Measurements from ENCODE around the gene AIFM2.
"Not testable (repeated sequence)": the region's sequence is repeated elsewhere in the genome, so short reads cannot be mapped to it uniquely, and the experiment has no call there.

Gene AIFM2

GRCh38 chr10:70080789-70081188, 51.8 kb downstream of the AIFM2 start:
- H3K27ac Mint-ChIP-seq; H3K4me3 Mint-ChIP-seq; H3K36me3 Mint-ChIP-seq (ENCODE audit: low read depth); H3K9me3 Mint-ChIP-seq; H3K4me1 Mint-ChIP-seq (ENCODE audit: low read depth): not testable (repeated sequence)
- peaks cover 12% of the 10 kb centered on the region for H3K27me3 Mint-ChIP-seq (ENCODE audit: low read depth)

DNA sequence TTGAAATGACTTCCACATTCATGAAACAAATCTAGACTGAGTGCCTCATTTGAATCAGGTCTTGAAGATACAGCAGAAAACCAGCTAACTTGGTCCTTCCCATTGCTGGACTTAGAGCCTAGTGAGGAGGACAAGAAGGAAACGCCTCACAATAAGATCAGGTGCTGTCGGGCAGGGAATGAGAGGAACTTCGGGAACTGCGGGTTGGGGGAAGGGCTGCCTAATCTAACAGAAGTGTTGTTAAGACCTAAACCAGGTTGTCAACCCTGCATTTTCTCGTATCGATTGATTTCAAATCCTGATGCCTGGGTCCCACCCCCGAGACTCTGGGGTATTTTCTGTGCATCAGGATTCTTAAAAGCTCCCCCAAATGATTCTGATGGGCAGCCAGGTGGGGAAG, 53.7 kb downstream of the AIFM2 start:
- no peaks in the 10 kb centered on the region for H3K4me1 Mint-ChIP-seq (ENCODE audit: low read depth)
- no peaks in the 10 kb centered on the region for H3K36me3 Mint-ChIP-seq (ENCODE audit: low read depth)
- peaks cover 3% of the 10 kb centered on the region for H3K27me3 Mint-ChIP-seq (ENCODE audit: low read depth)
- H3K4me3 Mint-ChIP-seq: no peak overlapping the region
- H3K27ac Mint-ChIP-seq: no peak overlapping the region
- no peaks in the 10 kb centered on the region for H3K9me3 Mint-ChIP-seq

DNA sequence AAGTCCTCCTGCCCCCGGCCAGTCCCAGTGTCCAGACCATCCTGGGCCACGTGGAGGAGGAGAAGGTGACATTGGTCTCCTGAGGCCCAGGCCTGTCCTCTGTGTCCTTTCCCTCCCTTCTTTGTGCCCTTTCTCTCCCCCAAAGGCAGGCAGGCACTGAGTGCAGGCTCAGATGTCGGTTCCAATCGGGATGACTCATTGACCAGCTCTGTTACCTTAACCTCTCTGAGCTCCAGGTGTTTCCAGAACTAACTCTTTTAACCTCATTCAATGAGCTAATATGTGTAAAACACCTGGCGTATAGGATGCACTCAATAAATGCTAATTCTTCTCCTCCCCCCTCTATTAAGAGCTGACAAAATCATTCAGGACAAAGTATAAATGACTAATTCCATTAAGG, 54.3 kb downstream of the AIFM2 start:
- no peaks in the 10 kb centered on the region for H3K9me3 Mint-ChIP-seq
- H3K27ac Mint-ChIP-seq: no peak overlapping the region
- H3K4me1 Mint-ChIP-seq (ENCODE audit: low read depth): no peaks in the 10 kb centered on the region
- H3K36me3 Mint-ChIP-seq (ENCODE audit: low read depth): no peaks in the 10 kb centered on the region
- H3K27me3 Mint-ChIP-seq (ENCODE audit: low read depth): peaks cover 3% of the 10 kb centered on the region
- no peak overlapping the region for H3K4me3 Mint-ChIP-seq

DNA sequence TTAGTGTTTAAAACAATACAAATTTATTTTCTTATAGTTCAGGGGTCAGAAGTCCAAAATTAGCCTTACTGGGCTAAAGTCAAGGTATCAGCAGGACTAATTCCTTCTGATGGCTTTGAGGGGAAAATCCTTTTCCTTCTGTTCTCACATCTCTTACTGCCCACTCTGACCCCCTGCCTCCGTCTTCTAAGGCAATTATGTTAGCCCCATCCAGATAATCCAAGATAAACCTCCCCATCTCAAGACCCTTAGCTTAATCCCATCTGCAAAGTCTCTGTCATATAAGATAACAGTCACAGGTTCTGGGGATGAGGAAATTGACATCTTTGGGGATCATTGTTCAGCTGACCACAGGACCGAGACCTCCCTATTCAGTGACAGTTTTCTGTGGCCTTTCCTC, 57.7 kb downstream of the AIFM2 start:
- peaks cover 3% of the 10 kb centered on the region for H3K27me3 Mint-ChIP-seq (ENCODE audit: low read depth)
- no peaks in the 10 kb centered on the region for H3K4me1 Mint-ChIP-seq (ENCODE audit: low read depth)
- no peak overlapping the region for H3K27ac Mint-ChIP-seq
- H3K36me3 Mint-ChIP-seq (ENCODE audit: low read depth): no peaks in the 10 kb centered on the region
- H3K4me3 Mint-ChIP-seq: no peak overlapping the region
- H3K9me3 Mint-ChIP-seq: no peaks in the 10 kb centered on the region

DNA sequence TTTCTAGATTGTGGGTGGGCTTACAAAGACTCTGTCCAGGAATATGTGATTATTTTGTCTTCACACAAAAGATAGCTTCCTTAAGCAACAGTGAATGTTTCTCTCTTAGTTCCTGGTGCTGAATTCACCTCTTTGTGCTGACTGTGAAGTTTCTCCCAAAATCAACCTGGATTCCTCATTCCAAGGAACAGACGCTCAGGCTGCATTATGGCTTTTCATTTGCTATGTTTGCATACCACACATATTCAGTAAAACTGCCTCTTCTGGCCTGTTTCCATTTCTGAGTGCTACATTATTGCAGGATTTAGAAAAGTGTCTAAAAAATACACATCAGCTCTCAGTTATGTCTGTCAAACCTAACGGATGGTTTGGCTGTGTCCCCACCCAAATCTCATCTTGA, 58.5 kb downstream of the AIFM2 start:
- Mint-ChIP-seq H3K27ac (no peak overlapping the region), H3K36me3 (ENCODE audit: low read depth) (no peaks in the 10 kb centered on the region), H3K4me3 (no peak overlapping the region), H3K9me3 (no peaks in the 10 kb centered on the region), H3K4me1 (ENCODE audit: low read depth) (no peaks in the 10 kb centered on the region), H3K27me3 (ENCODE audit: low read depth) (peaks cover 3% of the 10 kb centered on the region)

DNA sequence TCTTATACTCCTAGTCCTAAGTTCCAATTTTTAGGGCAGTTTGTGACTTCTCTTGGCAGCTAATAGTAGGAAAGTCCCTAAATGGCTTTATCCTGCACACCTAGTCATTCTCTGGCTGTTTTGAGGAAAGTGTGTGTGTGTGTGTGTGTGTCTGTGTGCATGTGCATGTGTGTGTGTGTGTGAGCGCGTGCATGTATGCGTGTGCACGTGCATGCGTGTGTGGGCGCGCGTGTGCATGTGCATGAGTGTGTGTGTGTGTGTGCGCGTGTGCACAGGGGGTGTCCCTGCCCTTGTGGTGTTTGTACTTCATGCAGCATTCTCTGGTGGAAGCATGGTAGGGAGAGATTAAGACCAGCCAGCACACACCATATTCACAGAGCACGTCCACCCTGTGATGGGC, 61.8 kb downstream of the AIFM2 start:
- Mint-ChIP-seq H3K27ac (no peak overlapping the region), H3K9me3 (no peaks in the 10 kb centered on the region), H3K36me3 (ENCODE audit: low read depth) (no peaks in the 10 kb centered on the region), H3K4me3 (no peak overlapping the region), H3K4me1 (ENCODE audit: low read depth) (no peaks in the 10 kb centered on the region), H3K27me3 (ENCODE audit: low read depth) (no peaks in the 10 kb centered on the region)

DNA sequence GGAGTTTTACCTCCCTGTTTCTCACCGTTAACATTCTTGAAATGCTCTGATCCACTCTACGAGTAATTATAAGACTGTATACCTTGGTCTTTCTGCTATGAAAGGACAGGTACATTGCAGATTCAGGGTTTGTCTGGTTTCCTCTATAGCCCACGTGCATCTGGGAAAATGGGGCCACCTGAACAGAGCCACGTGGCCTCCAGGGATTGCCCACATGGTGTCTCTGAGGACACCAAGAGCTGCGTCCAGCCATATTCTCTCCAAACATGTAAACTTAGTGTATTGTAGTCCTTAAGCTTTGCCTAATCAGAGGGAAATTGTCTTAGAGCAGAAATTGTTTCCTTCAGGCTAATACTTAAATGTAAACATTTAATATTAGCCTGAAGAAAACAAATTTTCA, 63.3 kb downstream of the AIFM2 start:
- H3K27me3 Mint-ChIP-seq (ENCODE audit: low read depth): no peaks in the 10 kb centered on the region
- no peak overlapping the region for H3K4me3 Mint-ChIP-seq
- no peaks in the 10 kb centered on the region for H3K36me3 Mint-ChIP-seq (ENCODE audit: low read depth)
- no peak overlapping the region for H3K27ac Mint-ChIP-seq
- H3K9me3 Mint-ChIP-seq: no peaks in the 10 kb centered on the region
- H3K4me1 Mint-ChIP-seq (ENCODE audit: low read depth): no peaks in the 10 kb centered on the region

DNA sequence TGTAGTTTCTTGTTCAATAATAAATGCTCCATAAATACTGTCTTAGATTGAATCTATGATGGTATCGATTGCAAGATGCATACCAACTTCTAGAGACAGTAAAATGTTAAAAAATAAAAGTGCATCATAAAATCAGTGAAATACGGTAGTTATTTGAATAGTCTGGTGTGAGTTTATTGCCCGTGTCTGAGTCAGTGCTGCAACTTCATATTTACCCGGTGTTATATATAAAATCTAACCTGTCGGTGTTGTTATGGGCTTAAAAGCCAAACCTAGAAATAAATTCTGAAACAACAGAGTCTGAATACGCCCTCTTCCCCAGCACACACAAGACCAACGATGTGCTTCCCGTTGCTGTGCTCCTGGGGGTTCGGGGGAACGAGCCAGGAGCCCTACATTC, 63.7 kb downstream of the AIFM2 start:
- H3K36me3 Mint-ChIP-seq (ENCODE audit: low read depth): no peaks in the 10 kb centered on the region
- H3K27me3 Mint-ChIP-seq (ENCODE audit: low read depth): no peaks in the 10 kb centered on the region
- no peaks in the 10 kb centered on the region for H3K4me1 Mint-ChIP-seq (ENCODE audit: low read depth)
- H3K9me3 Mint-ChIP-seq: no peaks in the 10 kb centered on the region
- no peak overlapping the region for H3K27ac Mint-ChIP-seq
- H3K4me3 Mint-ChIP-seq: no peak overlapping the region

DNA sequence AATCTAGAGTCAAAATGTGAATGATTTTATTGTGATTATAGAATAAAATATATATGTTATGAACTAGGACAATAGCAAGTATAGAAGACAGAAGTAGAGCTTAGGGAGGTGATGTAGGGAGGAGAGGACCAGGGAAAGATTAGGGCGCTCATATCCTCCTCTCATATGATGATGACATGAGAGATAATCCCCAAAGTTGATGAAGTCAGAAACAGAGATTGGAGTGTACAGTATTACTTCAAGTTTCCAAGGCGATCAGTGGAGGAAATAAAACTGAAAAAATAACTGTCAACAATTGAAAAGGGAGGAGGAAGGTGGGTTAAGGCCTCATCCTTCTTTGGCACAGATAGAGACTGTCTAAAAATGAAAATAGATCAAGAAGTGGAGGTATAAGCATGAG, 65.0 kb downstream of the AIFM2 start:
- H3K4me3 Mint-ChIP-seq: no peak overlapping the region

GRCh38 chr10:70066190-70066589, 66.4 kb downstream of the AIFM2 start:
- Mint-ChIP-seq H3K4me1 (ENCODE audit: low read depth) (no peaks in the 10 kb centered on the region), H3K27me3 (ENCODE audit: low read depth) (peaks cover 6% of the 10 kb centered on the region), H3K36me3 (ENCODE audit: low read depth) (no peaks in the 10 kb centered on the region), H3K4me3 (no peak overlapping the region), H3K27ac (no peak overlapping the region), H3K9me3 (no peaks in the 10 kb centered on the region)

More for the DNA sequence above, 65.0 kb downstream of the AIFM2 start:
- Mint-ChIP-seq H3K36me3 (ENCODE audit: low read depth) (no peaks in the 10 kb centered on the region), H3K27ac (no peak overlapping the region), H3K4me1 (ENCODE audit: low read depth) (no peaks in the 10 kb centered on the region), H3K27me3 (ENCODE audit: low read depth) (peaks cover under 1% of the 10 kb centered on the region), H3K9me3 (no peaks in the 10 kb centered on the region)

DNA sequence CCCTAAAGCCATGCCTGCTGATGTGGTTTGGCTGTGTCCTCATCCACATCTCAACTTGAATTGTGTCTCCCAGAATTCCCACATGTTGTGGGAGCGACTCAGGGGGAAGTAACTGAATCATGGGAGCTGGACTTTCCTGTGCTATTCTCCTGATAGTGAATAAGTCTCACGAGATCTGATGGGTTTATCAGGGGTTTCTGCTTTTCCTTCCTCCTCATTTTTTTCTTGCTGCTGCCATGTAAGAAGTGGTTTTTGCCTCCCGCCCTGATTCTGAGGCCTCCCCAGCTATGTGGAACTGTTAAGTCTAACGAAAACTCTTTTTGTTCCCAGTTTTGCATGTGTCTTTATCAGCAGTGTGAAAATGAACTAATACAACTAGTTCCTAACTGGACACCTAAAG, 68.1 kb downstream of the AIFM2 start:
- peaks cover 10% of the 10 kb centered on the region for H3K27me3 Mint-ChIP-seq (ENCODE audit: low read depth)
- no peaks in the 10 kb centered on the region for H3K9me3 Mint-ChIP-seq
- H3K4me1 Mint-ChIP-seq (ENCODE audit: low read depth): no peaks in the 10 kb centered on the region
- H3K36me3 Mint-ChIP-seq (ENCODE audit: low read depth): no peaks in the 10 kb centered on the region
- H3K27ac Mint-ChIP-seq: no peak overlapping the region
- H3K4me3 Mint-ChIP-seq: no peak overlapping the region

DNA sequence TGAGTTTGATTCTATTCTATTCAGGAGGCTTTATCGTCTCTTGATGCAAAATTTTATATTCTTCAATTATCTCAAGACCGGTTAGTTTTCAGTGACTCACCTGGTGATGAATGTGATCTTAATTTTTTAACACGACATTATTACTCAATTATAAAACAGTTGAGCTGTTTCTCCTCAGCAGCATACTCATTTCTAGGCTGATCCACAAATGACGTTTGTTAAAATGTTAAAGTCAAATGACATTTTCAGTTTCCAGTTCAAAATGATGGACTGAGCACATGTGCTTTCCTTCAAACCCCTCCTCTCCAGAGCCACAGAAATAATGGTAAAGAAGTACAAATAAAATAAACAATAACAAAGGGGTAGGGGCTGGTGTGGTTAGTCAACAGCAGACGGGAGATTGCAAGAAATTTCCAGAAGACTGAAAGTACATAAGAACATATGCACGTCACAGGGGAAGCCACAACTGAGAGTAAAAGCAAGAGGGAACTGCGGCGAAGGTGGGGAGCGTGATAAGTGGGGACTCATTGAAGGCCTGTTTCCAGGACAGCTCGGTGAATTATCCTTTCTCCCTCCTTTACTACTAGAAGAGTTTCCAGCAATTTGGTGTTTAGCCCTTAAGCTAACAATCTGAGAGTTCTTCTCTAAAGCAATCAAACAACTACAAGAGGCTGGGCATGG, 69.1 kb downstream of the AIFM2 start:
- Mint-ChIP-seq H3K27me3 (ENCODE audit: low read depth) (peaks cover 10% of the 10 kb centered on the region), H3K27ac (no peak overlapping the region)

More for the DNA sequence above, 69.1 kb downstream of the AIFM2 start:
- H3K4me3 Mint-ChIP-seq: no peak overlapping the region
- no peaks in the 10 kb centered on the region for H3K9me3 Mint-ChIP-seq
- H3K36me3 Mint-ChIP-seq (ENCODE audit: low read depth): no peaks in the 10 kb centered on the region
- H3K4me1 Mint-ChIP-seq (ENCODE audit: low read depth): no peaks in the 10 kb centered on the region

Data from T-helper 1 cell treated with Interleukin-12 subunit alpha and Interleukin-12 subunit beta and Interleukin-4 antibody, amounts not matched to agents 30 μg/mL and 1 μg/mL, for 36 hours (primary cell).